8988T (cell line): ENCODE measurements around the gene BANP.
"Not testable (repeated sequence)": the region's sequence is repeated elsewhere in the genome, so short reads cannot be mapped to it uniquely, and the experiment has no call there.

ENCODE experiments used
- DNase-seq: peaks from one replicate; pipeline ENCODE4 v3.0.0; 2011

Gene BANP

GRCh38 chr16:88002749-88003148, 51.5 kb downstream of the BANP start:
- DNase-seq, result no peak

- DNase-seq, result no peak
Observed at GRCh38 chr16:88003316-88003715, 52.1 kb downstream of the BANP start.

GRCh38 chr16:88003736-88004135, 52.5 kb downstream of the BANP start:
- no peak for DNase-seq

DNA sequence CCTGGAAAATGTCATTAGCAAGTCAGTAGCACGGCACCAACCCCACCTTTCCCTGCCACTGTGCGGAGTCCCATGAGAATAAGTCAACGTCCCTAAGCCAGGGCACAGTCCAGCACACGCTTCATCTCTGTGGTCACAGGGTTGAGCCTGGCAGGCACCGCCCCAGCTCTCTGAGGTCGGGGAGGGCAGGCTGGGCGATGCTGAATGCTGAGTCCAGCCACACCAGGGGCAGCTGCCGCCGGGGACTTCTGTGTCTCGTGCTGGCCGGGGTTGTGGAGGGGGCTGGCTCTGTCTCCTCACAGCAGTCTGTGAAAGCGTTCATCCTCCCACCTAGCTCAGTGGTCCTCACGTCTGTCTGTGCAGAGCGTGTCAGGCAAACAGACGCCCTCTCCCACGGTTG, 53.2 kb downstream of the BANP start:
- no peak for DNase-seq

- no peak for DNase-seq
Observed at GRCh38 chr16:88005181-88005581, 53.9 kb downstream of the BANP start.

DNA sequence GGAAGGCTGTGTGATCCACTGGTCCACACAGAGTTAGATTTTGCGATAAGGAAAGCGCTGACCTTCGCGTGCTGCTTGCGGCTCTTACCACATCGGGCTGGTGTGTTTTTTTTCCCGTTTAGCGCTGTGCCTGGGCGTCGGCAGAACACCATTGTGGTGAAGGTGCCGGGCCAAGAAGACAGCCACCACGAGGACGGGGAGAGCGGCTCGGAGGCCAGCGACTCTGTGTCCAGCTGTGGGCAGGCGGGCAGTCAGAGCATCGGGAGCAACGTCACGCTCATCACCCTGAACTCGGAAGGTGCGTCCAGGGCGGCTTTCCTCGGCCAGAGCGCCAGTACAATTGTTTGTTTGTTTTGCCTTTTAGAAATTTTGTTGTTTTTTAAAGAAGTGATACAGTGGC, 54.7 kb downstream of the BANP start:
- no peak for DNase-seq

DNA sequence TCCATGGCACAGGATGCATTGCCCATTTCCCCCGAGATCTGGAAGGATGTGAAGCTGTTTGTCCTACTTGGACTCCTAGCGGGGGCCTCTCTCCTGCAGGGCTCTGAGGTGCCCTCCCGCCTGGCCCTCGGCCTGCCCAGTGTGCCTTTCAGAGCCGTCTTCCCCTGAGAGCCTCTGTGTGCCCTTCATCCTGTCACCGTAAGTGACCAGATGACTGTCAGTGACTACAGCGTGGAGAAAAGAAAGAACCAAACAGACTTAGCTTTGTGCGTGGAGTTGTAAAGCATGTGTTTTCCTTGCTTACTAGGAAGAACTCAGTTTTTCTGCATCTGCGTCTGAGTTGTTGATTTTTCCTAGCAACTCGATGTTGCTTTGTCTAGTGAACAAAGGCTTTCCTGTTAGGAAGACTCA, 56.1 kb downstream of the BANP start:
- DNase-seq, result no peak

- no peak for DNase-seq
Observed at GRCh38 chr16:88008840-88009239, 57.6 kb downstream of the BANP start.

- DNase-seq, result no peak
Observed at GRCh38 chr16:88009563-88010342, 58.5 kb downstream of the BANP start.

- no peak for DNase-seq
Observed at GRCh38 chr16:88010343-88010967, 59.2 kb downstream of the BANP start.

DNA sequence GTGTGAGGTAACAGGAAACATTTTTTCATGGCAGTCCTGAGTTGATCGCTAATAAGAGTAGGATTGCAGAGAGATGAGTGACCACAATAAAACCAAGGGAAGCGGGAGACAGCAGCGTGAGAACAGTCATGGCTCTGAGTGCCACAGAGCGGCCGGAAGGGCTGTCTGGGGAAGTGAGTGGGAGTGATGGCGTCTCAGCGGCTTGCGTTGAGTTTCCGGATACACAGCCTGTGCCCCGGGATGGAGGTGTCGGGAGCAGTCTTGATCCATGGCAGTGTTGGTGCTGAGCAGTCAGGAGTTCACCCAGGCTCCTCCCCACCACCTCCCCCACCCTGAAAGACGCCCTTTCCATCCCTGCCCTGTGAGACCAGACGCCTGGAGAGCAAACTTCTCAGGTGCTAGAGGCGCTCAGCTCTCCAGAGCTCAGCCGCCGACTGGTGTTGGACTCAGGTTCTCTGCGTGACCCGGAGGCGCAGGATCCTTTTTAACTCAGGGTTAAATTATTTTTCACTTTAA, 59.8 kb downstream of the BANP start:
- DNase-seq, result no peak

DNA sequence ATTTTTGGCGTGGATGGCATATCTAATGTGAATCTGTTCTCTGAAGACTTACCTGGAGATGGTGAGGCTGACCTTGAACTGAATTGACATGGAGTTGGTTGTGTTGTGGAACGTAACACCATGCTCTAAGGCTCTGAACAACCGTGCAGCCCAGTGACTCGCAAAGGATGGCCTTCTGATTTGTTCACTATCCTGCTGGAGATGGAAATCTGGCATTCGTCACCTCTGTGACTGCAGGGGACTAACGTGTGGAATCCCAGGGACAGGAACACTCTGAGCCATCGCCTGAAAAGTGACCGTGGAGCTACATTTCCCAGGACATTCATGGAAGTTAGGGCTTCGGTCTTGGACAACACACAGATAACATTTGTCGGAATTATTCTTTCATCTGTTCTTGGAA, 61.1 kb downstream of the BANP start:
- no peak for DNase-seq

DNA sequence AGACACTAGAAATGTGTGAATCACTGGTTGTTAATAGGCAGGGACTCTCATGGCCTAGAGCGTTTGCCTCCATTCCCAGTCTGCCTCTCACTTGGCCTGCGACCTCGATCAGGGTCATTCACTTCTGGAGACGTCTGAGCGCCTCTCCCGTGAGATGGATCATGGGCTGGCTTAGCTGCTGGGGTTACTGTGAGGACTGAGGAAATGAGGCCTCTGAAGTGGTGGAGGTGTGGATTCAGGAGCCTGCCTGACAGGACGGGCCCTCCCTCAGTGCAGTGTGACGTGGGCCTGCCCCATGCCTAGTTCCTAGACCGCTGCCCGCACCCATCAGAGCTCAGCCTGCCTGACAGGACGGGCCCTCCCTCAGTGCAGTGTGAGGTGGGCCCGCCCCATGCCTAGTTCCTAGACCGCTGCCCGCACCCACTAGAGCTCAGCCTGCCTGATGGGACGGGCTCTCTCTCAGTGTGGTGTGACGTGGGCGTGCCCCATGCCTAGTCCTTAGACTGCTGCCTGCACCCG, 61.9 kb downstream of the BANP start:
- no peak for DNase-seq

DNA sequence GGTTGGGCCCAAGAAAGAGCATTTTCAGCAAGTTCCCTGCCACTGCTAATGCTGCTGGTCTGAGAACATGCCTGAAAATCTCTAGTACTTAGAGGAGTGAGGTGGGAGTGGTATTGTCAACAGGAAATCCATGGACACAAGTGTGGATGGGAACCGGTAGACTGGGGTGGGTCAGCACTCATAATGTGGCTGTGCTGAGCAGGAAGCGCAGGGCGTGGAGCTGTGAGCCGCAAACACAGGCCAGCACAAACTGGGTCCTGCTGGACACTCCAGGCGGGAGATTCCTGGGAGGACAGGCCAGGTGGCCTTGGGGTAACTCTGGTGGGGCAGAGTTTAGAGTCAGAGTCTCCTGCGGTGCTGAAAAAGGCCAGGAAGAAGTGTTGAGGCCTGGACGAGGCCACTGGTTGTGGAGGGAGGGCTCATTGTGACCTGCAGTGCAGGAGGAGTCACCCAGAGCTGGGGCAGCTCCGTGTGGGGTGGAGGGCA, 62.6 kb downstream of the BANP start:
- DNase-seq, result no peak

GRCh38 chr16:88014252-88014781, 63.1 kb downstream of the BANP start:
- DNase-seq, result no peak

- DNase-seq, result no peak
Observed at GRCh38 chr16:88014954-88015805, 63.9 kb downstream of the BANP start.

GRCh38 chr16:88015806-88016140, 64.5 kb downstream of the BANP start:
- DNase-seq, result no peak

GRCh38 chr16:88016386-88016785, 65.2 kb downstream of the BANP start:
- DNase-seq, result not testable (repeated sequence)

DNA sequence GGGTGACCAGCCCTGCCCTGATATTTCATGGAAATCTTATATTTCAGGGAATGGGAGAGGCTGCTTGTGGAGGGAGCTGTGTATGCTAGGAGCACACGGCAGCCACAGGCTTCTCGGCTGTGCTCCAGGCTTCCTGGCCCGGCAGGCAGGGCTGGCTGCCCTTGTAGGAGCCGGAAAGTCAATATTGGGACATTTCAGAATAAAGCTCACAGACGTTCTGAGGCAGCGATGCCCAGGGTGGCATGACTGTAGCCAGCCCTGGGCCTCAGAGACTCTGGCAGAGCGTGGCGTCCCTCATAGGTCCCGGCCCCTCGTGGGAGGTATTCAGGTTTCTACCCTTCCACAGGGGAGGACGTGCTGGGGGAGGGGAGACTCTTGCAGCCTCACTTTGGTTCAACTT, 65.7 kb downstream of the BANP start:
- DNase-seq, result no peak

DNA sequence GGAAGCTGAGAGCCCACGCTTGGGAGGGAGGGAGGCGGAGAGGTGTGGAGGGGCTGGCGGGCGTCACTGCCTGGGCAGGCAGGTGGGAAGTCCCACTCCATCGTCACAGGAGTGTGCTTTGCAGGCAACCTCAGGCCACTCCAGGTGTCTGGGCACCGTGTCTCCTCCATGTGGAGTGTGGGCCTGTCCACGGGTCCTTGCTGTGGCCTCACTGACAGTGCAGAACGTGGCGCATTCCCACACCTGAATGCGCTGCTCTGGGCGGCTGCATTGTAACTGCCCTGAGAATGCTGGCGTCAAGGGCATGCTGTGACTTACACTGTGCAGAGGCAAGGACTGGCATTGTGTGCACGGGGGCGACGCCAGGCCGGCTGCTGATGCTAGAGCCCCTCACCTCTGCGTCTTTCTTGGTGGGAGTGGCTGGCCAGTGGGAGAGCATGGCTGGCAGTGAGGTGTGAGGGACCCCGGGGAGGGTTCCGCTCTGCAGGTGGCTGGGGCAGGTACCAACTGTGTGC, 66.4 kb downstream of the BANP start:
- DNase-seq, result no peak

DNA sequence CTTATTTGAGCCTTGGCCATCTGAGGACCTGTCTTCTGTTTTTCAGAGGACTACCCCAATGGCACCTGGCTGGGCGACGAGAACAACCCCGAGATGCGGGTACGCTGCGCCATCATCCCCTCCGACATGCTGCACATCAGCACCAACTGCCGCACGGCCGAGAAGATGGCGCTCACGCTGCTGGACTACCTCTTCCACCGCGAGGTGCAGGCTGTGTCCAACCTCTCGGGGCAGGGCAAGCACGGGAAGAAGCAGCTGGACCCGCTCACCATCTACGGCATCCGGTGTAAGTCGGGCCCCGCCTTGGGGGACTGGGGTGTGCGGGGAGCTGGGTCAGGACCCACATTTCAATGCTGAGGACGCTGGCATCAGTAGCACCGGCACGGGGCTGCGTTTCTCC, 67.1 kb downstream of the BANP start:
- DNase-seq, result not testable (repeated sequence)

GRCh38 chr16:88019041-88019820, 68.0 kb downstream of the BANP start:
- not testable (repeated sequence) for DNase-seq
